ENCODE results near the gene DYNLRB1.

GRCh38 chr20:34515484-34516246, 557 bp upstream of the DYNLRB1 start:
- TF ChIP-seq CTCF (IDR thresholded peaks at IDR 0.05) = no peak
- no peak for TF ChIP-seq POLR2A (IDR thresholded peaks at IDR 0.05)
